HL-60 (cell line): Measurements from ENCODE around the gene CPSF6.

Experiments
- POLR2AphosphoS5 ChIP-seq: IDR thresholded peaks from 2 replicates; pipeline ENCODE4 v1.6.1; 2012; ENCODE audit warnings: low read depth
- TF ChIP-seq, protein P1 (sequence below): IDR thresholded peaks from one replicate; pipeline ENCODE4 v1.5.1; 2011; ENCODE audit warnings: low read length, control low read depth, inconsistent platforms; ENCODE audit not compliant: insufficient read depth
- TF ChIP-seq, protein P2 (sequence below): IDR thresholded peaks from 2 replicates; pipeline ENCODE4 v1.6.1; 2012; ENCODE audit warnings: low read depth; ENCODE audit not compliant: insufficient replicate concordance

DNA sequence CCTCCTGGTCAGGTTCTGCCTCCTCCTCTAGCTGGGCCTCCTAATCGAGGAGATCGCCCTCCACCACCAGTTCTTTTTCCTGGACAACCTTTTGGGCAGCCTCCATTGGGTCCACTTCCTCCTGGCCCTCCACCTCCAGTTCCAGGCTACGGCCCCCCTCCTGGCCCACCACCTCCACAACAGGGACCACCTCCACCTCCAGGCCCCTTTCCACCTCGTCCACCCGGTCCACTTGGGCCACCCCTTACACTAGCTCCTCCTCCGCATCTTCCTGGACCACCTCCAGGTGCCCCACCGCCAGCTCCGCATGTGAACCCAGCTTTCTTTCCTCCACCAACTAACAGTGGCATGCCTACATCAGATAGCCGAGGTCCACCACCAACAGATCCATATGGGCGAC is 19.3 kb downstream of the CPSF6 start:
- TF ChIP-seq, protein P1, sequence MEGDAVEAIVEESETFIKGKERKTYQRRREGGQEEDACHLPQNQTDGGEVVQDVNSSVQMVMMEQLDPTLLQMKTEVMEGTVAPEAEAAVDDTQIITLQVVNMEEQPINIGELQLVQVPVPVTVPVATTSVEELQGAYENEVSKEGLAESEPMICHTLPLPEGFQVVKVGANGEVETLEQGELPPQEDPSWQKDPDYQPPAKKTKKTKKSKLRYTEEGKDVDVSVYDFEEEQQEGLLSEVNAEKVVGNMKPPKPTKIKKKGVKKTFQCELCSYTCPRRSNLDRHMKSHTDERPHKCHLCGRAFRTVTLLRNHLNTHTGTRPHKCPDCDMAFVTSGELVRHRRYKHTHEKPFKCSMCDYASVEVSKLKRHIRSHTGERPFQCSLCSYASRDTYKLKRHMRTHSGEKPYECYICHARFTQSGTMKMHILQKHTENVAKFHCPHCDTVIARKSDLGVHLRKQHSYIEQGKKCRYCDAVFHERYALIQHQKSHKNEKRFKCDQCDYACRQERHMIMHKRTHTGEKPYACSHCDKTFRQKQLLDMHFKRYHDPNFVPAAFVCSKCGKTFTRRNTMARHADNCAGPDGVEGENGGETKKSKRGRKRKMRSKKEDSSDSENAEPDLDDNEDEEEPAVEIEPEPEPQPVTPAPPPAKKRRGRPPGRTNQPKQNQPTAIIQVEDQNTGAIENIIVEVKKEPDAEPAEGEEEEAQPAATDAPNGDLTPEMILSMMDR, result no peak
- TF ChIP-seq, protein P2, sequence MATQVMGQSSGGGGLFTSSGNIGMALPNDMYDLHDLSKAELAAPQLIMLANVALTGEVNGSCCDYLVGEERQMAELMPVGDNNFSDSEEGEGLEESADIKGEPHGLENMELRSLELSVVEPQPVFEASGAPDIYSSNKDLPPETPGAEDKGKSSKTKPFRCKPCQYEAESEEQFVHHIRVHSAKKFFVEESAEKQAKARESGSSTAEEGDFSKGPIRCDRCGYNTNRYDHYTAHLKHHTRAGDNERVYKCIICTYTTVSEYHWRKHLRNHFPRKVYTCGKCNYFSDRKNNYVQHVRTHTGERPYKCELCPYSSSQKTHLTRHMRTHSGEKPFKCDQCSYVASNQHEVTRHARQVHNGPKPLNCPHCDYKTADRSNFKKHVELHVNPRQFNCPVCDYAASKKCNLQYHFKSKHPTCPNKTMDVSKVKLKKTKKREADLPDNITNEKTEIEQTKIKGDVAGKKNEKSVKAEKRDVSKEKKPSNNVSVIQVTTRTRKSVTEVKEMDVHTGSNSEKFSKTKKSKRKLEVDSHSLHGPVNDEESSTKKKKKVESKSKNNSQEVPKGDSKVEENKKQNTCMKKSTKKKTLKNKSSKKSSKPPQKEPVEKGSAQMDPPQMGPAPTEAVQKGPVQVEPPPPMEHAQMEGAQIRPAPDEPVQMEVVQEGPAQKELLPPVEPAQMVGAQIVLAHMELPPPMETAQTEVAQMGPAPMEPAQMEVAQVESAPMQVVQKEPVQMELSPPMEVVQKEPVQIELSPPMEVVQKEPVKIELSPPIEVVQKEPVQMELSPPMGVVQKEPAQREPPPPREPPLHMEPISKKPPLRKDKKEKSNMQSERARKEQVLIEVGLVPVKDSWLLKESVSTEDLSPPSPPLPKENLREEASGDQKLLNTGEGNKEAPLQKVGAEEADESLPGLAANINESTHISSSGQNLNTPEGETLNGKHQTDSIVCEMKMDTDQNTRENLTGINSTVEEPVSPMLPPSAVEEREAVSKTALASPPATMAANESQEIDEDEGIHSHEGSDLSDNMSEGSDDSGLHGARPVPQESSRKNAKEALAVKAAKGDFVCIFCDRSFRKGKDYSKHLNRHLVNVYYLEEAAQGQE, result no peak
- no peak for TF ChIP-seq POLR2AphosphoS5
